Measurements from ENCODE around the gene LRRC37A3.
"Not testable (repeated sequence)": the region's sequence is repeated elsewhere in the genome, so short reads cannot be mapped to it uniquely, and the experiment has no call there.

The LRRC37A3 gene

GRCh38 chr17:64928701-64929100, 9.4 kb upstream of the LRRC37A3 start:
- in situ Hi-C loops (cut with HindIII; ENCODE audit: low sequenced_read_pairs), result loop anchor here (25.0 kb wide), 1 partner anchor 284 kb away; no protein-coding TSS in a partner anchor

GRCh38 chr17:64927444-64927843, 8.2 kb upstream of the LRRC37A3 start:
- in situ Hi-C loops (cut with HindIII; ENCODE audit: low sequenced_read_pairs), result loop anchor here (25.0 kb wide), 1 partner anchor 285 kb away; no protein-coding TSS in a partner anchor

- in situ Hi-C loops (cut with HindIII; ENCODE audit: low sequenced_read_pairs), result loop anchor here (25.0 kb wide), 1 partner anchor 286 kb away; no protein-coding TSS in a partner anchor
Measured at GRCh38 chr17:64926430-64926829, 7.2 kb upstream of the LRRC37A3 start.

GRCh38 chr17:64925244-64925643, 6.0 kb upstream of the LRRC37A3 start:
- in situ Hi-C loops (cut with HindIII; ENCODE audit: low sequenced_read_pairs), result loop anchor here (25.0 kb wide), 1 partner anchor 287 kb away; no protein-coding TSS in a partner anchor

GRCh38 chr17:64923051-64923568, 3.8 kb upstream of the LRRC37A3 start:
- in situ Hi-C loops (cut with HindIII; ENCODE audit: low sequenced_read_pairs), result not testable (repeated sequence)

- in situ Hi-C loops (cut with HindIII; ENCODE audit: low sequenced_read_pairs), result no loop called here
Measured at GRCh38 chr17:64920419-64921172, 1.3 kb upstream of the LRRC37A3 start.

GRCh38 chr17:64920026-64920418, 744 bp upstream of the LRRC37A3 start:
- in situ Hi-C loops (cut with HindIII; ENCODE audit: low sequenced_read_pairs), result no loop called here

- in situ Hi-C loops (cut with HindIII; ENCODE audit: low sequenced_read_pairs), result not testable (repeated sequence)
Measured at GRCh38 chr17:64918842-64919288, 413 bp downstream of the LRRC37A3 start.

GRCh38 chr17:64917540-64917939, 1.7 kb downstream of the LRRC37A3 start:
- in situ Hi-C loops (cut with HindIII; ENCODE audit: low sequenced_read_pairs), result not testable (repeated sequence)

- in situ Hi-C loops (cut with HindIII; ENCODE audit: low sequenced_read_pairs), result not testable (repeated sequence)
Measured at GRCh38 chr17:64915244-64915643, 4.0 kb downstream of the LRRC37A3 start.

- in situ Hi-C loops (cut with HindIII; ENCODE audit: low sequenced_read_pairs), result not testable (repeated sequence)
Measured at GRCh38 chr17:64910191-64910514, 9.1 kb downstream of the LRRC37A3 start.

- in situ Hi-C loops (cut with HindIII; ENCODE audit: low sequenced_read_pairs), result not testable (repeated sequence)
Measured at GRCh38 chr17:64909511-64910190, 9.6 kb downstream of the LRRC37A3 start.

- in situ Hi-C loops (cut with HindIII; ENCODE audit: low sequenced_read_pairs), result not testable (repeated sequence)
Measured at GRCh38 chr17:64904069-64904468, 15.2 kb downstream of the LRRC37A3 start.

GRCh38 chr17:64897136-64897535, 22.1 kb downstream of the LRRC37A3 start:
- in situ Hi-C loops (cut with HindIII; ENCODE audit: low sequenced_read_pairs), result not testable (repeated sequence)

GRCh38 chr17:64874210-64874609, 45.1 kb downstream of the LRRC37A3 start:
- in situ Hi-C loops (cut with HindIII; ENCODE audit: low sequenced_read_pairs), result not testable (repeated sequence)

GRCh38 chr17:64847504-64848466, 71.5 kb downstream of the LRRC37A3 start:
- in situ Hi-C loops (cut with HindIII; ENCODE audit: low sequenced_read_pairs), result not testable (repeated sequence)

- in situ Hi-C loops (cut with HindIII; ENCODE audit: low sequenced_read_pairs), result not testable (repeated sequence)
Measured at GRCh38 chr17:64846892-64847291, 72.4 kb downstream of the LRRC37A3 start.

- in situ Hi-C loops (cut with HindIII; ENCODE audit: low sequenced_read_pairs), result not testable (repeated sequence)
Measured at GRCh38 chr17:64843918-64844317, 75.4 kb downstream of the LRRC37A3 start.

- in situ Hi-C loops (cut with HindIII; ENCODE audit: low sequenced_read_pairs), result not testable (repeated sequence)
Measured at GRCh38 chr17:64842900-64843299, 76.4 kb downstream of the LRRC37A3 start.

GRCh38 chr17:64840960-64841359, 78.3 kb downstream of the LRRC37A3 start:
- in situ Hi-C loops (cut with HindIII; ENCODE audit: low sequenced_read_pairs), result not testable (repeated sequence)

GRCh38 chr17:64838513-64838912, 80.8 kb downstream of the LRRC37A3 start:
- in situ Hi-C loops (cut with HindIII; ENCODE audit: low sequenced_read_pairs), result not testable (repeated sequence)

Measured in DLD1 (cell line).